NT2/D1 (cell line): Measurements from ENCODE around the gene EHHADH.

Source experiments
- SUZ12 ChIP-seq: IDR thresholded peaks from 2 replicates; pipeline ENCODE4 v1.6.1; 2011; ENCODE audit not compliant: insufficient read length, insufficient read depth; ENCODE audit errors: extremely low read depth
- ZNF274 ChIP-seq: IDR thresholded peaks from 2 replicates; pipeline ENCODE4 v1.6.1; 2011; ENCODE audit warnings: mild to moderate bottlenecking, low read depth, low read length

DNA sequence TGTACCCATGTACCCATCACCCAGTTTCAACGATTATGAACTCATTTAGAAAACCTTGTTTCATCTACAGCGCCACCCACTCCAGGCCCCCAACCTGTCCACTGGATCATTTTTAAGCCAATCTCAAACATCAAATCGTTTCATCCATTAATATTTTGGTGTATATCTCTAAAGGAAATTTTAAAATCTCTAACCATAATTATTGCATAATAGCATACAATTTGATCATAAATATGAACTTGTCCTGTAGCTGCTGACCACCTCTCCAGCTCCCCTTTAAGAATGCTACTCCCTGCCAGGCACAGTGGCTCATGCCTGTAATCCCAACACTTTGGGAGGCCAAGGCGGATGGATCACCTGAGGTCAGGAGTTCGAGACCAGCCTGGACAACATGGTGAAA, 98.2 kb downstream of the EHHADH start:
- no peak for TF ChIP-seq ZNF274
- TF ChIP-seq SUZ12 = no peak
